Measurements from ENCODE around the gene HTRA1. TPM values are rescaled to one million over a fixed set of nuclear protein-coding genes. Genes with fewer than 3 reads are reported as not detected.

The HTRA1 gene
- total RNA-seq, 2 donors from 2014 or later = 41.4 to 61.8 TPM

- no peaks in the 10 kb centered on the region for H3K4me1 ChIP-seq (replicated peaks)
- H3K9me3 ChIP-seq = no peaks in the 10 kb centered on the region
- no peaks in the 10 kb centered on the region for H3K27me3 ChIP-seq (replicated peaks; ENCODE audit: insufficient read depth)
- no peak for DNase-seq (ENCODE audit: low spot score)
- H3K27ac ChIP-seq = no peak overlapping the region
- H3K36me3 ChIP-seq = no peaks in the 10 kb centered on the region
- intact Hi-C loops (cut with DNase I) = no loop called here
- TF ChIP-seq POLR2AphosphoS5 (IDR thresholded peaks at IDR 0.05) (no peak), CTCF (IDR thresholded peaks at IDR 0.05) (no peak), POLR2A (IDR thresholded peaks at IDR 0.05) (no peak)
- no peak overlapping the region for H3K4me3 ChIP-seq
- 98% methylated on average over 4 of the region's 4 CpGs for WGBS
Observed at GRCh38 chr10:122471531-122472177, 10.3 kb downstream of the HTRA1 start.

- Histone ChIP-seq H3K36me3 (no peaks in the 10 kb centered on the region), H3K9me3 (no peaks in the 10 kb centered on the region), H3K4me3 (no peak overlapping the region), H3K4me1 (replicated peaks) (no peaks in the 10 kb centered on the region), H3K27me3 (replicated peaks; ENCODE audit: insufficient read depth) (no peaks in the 10 kb centered on the region), H3K27ac (no peak overlapping the region)
- intact Hi-C loops (cut with DNase I) = no loop called here
- 91% methylated on average over 8 of the region's 8 CpGs for WGBS
- TF ChIP-seq CTCF (IDR thresholded peaks at IDR 0.05) = no peak
- no peak for TF ChIP-seq POLR2A (IDR thresholded peaks at IDR 0.05)
- no peak for TF ChIP-seq POLR2AphosphoS5 (IDR thresholded peaks at IDR 0.05)
- DNase-seq (ENCODE audit: low spot score) = no peak
Observed at GRCh38 chr10:122473116-122473515, 11.8 kb downstream of the HTRA1 start.

GRCh38 chr10:122474131-122474818, 12.9 kb downstream of the HTRA1 start:
- H3K36me3 ChIP-seq = no peaks in the 10 kb centered on the region
- no peak overlapping the region for H3K27ac ChIP-seq
- intact Hi-C loops (cut with DNase I) = no loop called here
- H3K9me3 ChIP-seq = no peaks in the 10 kb centered on the region
- H3K27me3 ChIP-seq (replicated peaks; ENCODE audit: insufficient read depth) = no peaks in the 10 kb centered on the region
- WGBS = 66% methylated on average over 15 of the region's 15 CpGs
- H3K4me3 ChIP-seq = no peak overlapping the region
- no peak for TF ChIP-seq POLR2AphosphoS5 (IDR thresholded peaks at IDR 0.05)
- TF ChIP-seq POLR2A (IDR thresholded peaks at IDR 0.05) = no peak
- H3K4me1 ChIP-seq (replicated peaks) = no peaks in the 10 kb centered on the region
- DNase-seq (ENCODE audit: low spot score) = no peak

GRCh38 chr10:122475100-122475499, 13.7 kb downstream of the HTRA1 start:
- TF ChIP-seq CTCF (IDR thresholded peaks at IDR 0.05) (no peak), POLR2A (IDR thresholded peaks at IDR 0.05) (no peak), POLR2AphosphoS5 (IDR thresholded peaks at IDR 0.05) (no peak)
- Histone ChIP-seq H3K27me3 (replicated peaks; ENCODE audit: insufficient read depth) (no peaks in the 10 kb centered on the region), H3K36me3 (no peaks in the 10 kb centered on the region), H3K4me3 (no peak overlapping the region), H3K4me1 (replicated peaks) (no peaks in the 10 kb centered on the region), H3K9me3 (no peaks in the 10 kb centered on the region), H3K27ac (peak overlapping the region in 1 of 2 donors; percentile 9)
- DNase-seq (ENCODE audit: low spot score) = peak; percentile 31
- 15% methylated on average over 12 of the region's 12 CpGs for WGBS
- intact Hi-C loops (cut with DNase I) = no loop called here

GRCh38 chr10:122475591-122476332, 14.4 kb downstream of the HTRA1 start:
- TF ChIP-seq POLR2AphosphoS5 (IDR thresholded peaks at IDR 0.05) = no peak
- TF ChIP-seq CTCF (IDR thresholded peaks at IDR 0.05) = no peak
- no peak for TF ChIP-seq POLR2A (IDR thresholded peaks at IDR 0.05)
- Histone ChIP-seq H3K36me3 (no peaks in the 10 kb centered on the region), H3K4me1 (replicated peaks) (no peaks in the 10 kb centered on the region), H3K27me3 (replicated peaks; ENCODE audit: insufficient read depth) (no peaks in the 10 kb centered on the region), H3K9me3 (no peaks in the 10 kb centered on the region), H3K27ac (peak overlapping the region in 1 of 2 donors; percentile 9), H3K4me3 (no peak overlapping the region)
- intact Hi-C loops (cut with DNase I) = no loop called here
- 41% methylated on average over 16 of the region's 16 CpGs for WGBS
- no peak for DNase-seq (ENCODE audit: low spot score)
